Nephron progenitor cell (in vitro differentiated cells): ENCODE measurements around the gene CDC14A.

ENCODE experiments used
- DNase-seq: peaks from one replicate; pipeline ENCODE4 v3.0.0; 2021
- H3K27ac Mint-ChIP-seq: 2 replicates; pipeline ENCODE4 v1.8.0; 2021; ENCODE audit warnings: mild to moderate bottlenecking, moderate library complexity, mixed read lengths
- H3K27me3 Mint-ChIP-seq: 2 replicates; pipeline ENCODE4 v1.8.0; 2021; ENCODE audit warnings: mild to moderate bottlenecking, low read depth, mixed read lengths; ENCODE audit not compliant: poor library complexity
- H3K36me3 Mint-ChIP-seq: 2 replicates; pipeline ENCODE4 v1.8.0; 2021; ENCODE audit warnings: low read depth, mixed read lengths
- H3K4me1 Mint-ChIP-seq: 2 replicates; pipeline ENCODE4 v1.8.0; 2021; ENCODE audit warnings: mixed read lengths
- H3K4me3 Mint-ChIP-seq: 2 replicates; pipeline ENCODE4 v1.8.0; 2021; ENCODE audit warnings: mild to moderate bottlenecking, moderate library complexity, mixed read lengths
- H3K9me3 Mint-ChIP-seq: 2 replicates; pipeline ENCODE4 v1.8.0; 2021; ENCODE audit warnings: mild to moderate bottlenecking, moderate library complexity, mixed read lengths
- TF ChIP-seq, protein P1 (sequence below): fragments of 200-600 bp; sonication (generic); IDR thresholded peaks from 2 replicates; pipeline ENCODE4 v1.5.0; 2021; ENCODE audit warnings: antibody characterized with exemption

Gene CDC14A

GRCh38 chr1:100343897-100344296 is 8.4 kb upstream of the CDC14A start:
- H3K9me3 Mint-ChIP-seq: no peaks in the 10 kb centered on the region
- no peak for DNase-seq
- H3K4me3 Mint-ChIP-seq: no peak overlapping the region
- H3K4me1 Mint-ChIP-seq: no peaks in the 10 kb centered on the region
- H3K27ac Mint-ChIP-seq: no peak overlapping the region
- peaks cover 5% of the 10 kb centered on the region for H3K27me3 Mint-ChIP-seq
- H3K36me3 Mint-ChIP-seq: no peaks in the 10 kb centered on the region
- TF ChIP-seq, protein P1, sequence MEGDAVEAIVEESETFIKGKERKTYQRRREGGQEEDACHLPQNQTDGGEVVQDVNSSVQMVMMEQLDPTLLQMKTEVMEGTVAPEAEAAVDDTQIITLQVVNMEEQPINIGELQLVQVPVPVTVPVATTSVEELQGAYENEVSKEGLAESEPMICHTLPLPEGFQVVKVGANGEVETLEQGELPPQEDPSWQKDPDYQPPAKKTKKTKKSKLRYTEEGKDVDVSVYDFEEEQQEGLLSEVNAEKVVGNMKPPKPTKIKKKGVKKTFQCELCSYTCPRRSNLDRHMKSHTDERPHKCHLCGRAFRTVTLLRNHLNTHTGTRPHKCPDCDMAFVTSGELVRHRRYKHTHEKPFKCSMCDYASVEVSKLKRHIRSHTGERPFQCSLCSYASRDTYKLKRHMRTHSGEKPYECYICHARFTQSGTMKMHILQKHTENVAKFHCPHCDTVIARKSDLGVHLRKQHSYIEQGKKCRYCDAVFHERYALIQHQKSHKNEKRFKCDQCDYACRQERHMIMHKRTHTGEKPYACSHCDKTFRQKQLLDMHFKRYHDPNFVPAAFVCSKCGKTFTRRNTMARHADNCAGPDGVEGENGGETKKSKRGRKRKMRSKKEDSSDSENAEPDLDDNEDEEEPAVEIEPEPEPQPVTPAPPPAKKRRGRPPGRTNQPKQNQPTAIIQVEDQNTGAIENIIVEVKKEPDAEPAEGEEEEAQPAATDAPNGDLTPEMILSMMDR: no peak

- H3K27ac Mint-ChIP-seq: no peak overlapping the region
Observed at GRCh38 chr1:100344774-100345173, 7.5 kb upstream of the CDC14A start.

GRCh38 chr1:100346387-100346786 is 5.9 kb upstream of the CDC14A start:
- no peak overlapping the region for H3K27ac Mint-ChIP-seq
- no peak for DNase-seq
- no peaks in the 10 kb centered on the region for H3K9me3 Mint-ChIP-seq
- H3K4me1 Mint-ChIP-seq: peaks cover 5% of the 10 kb centered on the region
- no peak overlapping the region for H3K4me3 Mint-ChIP-seq
- H3K36me3 Mint-ChIP-seq: no peaks in the 10 kb centered on the region
- TF ChIP-seq, protein P1: no peak
- no peaks in the 10 kb centered on the region for H3K27me3 Mint-ChIP-seq

More at GRCh38 chr1:100344774-100345173, 7.5 kb upstream of the CDC14A start:
- Mint-ChIP-seq H3K4me1 (no peaks in the 10 kb centered on the region), H3K36me3 (no peaks in the 10 kb centered on the region), H3K9me3 (no peaks in the 10 kb centered on the region), H3K4me3 (no peak overlapping the region), H3K27me3 (peaks cover 5% of the 10 kb centered on the region)
- no peak for DNase-seq
- TF ChIP-seq, protein P1: no peak

GRCh38 chr1:100347009-100347966 is 5.0 kb upstream of the CDC14A start:
- no peaks in the 10 kb centered on the region for H3K27me3 Mint-ChIP-seq
- H3K36me3 Mint-ChIP-seq: no peaks in the 10 kb centered on the region
- H3K9me3 Mint-ChIP-seq: no peaks in the 10 kb centered on the region
- TF ChIP-seq, protein P1: no peak
- no peak overlapping the region for H3K4me3 Mint-ChIP-seq
- H3K4me1 Mint-ChIP-seq: peaks cover 5% of the 10 kb centered on the region
- DNase-seq: no peak
- H3K27ac Mint-ChIP-seq: no peak overlapping the region

- Mint-ChIP-seq H3K36me3 (no peaks in the 10 kb centered on the region), H3K4me1 (peaks cover 9% of the 10 kb centered on the region), H3K27ac (no peak overlapping the region), H3K27me3 (no peaks in the 10 kb centered on the region), H3K9me3 (no peaks in the 10 kb centered on the region), H3K4me3 (no peak overlapping the region)
- DNase-seq: no peak
- TF ChIP-seq, protein P1: no peak
Observed at GRCh38 chr1:100348549-100349144, 3.7 kb upstream of the CDC14A start.
